Thyroid gland (tissue), 4 donors: ENCODE results near the gene FOXK1.

Experiments
- CTCF ChIP-seq, 6 experiments: fragments of 200-600 bp in 3 of 6; fragments of 450-650 bp in 3 of 6; sonication (generic) in 3 of 6; IDR thresholded peaks; one replicate each; pipeline ENCODE4 v1.5.1; 2016 to 2019; ENCODE audit warnings: antibody characterized with exemption in 6 of 6, mild to moderate bottlenecking in 2 of 6, inconsistent platforms in 1 of 6, moderate library complexity in 1 of 6
- POLR2A ChIP-seq, 2 donors: fragments of 450-650 bp; IDR thresholded peaks; one replicate each; pipeline ENCODE4 v1.6.1; 2017; ENCODE audit warnings: antibody characterized with exemption in 2 of 2, mild to moderate bottlenecking in 2 of 2, moderate library complexity in 1 of 2

- TF ChIP-seq CTCF (IDR thresholded peaks at IDR 0.05) (no peak), POLR2A (IDR thresholded peaks at IDR 0.05) (no peak)
These were observed 114.4 kb downstream of the FOXK1 start for GRCh38 chr7:4796453-4796852.
